ENCODE results near the gene MCRIP1. TPM values are rescaled to one million over a fixed set of nuclear protein-coding genes. Genes with fewer than 3 reads are reported as not detected.

The MCRIP1 gene
- total and polyA plus RNA-seq, 2 of the 13 experiments (the other 11 are each of a cell fraction or from before 2014, with no cell fraction given), result 79.7 to 84.9 TPM

DNA sequence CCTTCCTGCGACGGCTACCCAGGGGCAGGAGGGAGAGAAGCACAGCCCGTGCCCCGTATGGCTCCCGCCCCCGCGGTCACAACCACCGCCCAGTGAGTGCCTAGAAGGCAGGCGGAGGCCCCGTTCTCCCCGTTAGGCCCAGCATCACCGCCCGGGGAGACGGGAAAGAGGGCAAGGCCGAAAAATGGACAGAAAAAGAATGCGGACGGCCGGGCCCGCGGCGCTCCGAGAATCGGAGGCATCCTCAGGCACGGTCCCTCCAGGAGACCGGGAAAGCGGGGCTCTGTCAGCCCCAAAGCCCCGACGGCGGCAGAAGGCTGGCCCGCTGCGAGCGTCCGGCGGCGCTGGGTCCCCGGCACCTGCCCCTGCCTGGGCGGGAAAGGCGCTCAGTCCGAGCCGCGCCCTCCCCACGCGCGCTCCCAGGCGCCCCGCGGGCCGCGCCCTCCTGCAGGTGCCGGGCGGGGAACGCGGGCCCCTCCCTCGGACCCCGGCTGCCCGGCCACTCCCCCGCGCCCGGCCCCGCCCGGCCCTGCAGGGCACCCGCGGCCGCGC, 407 bp downstream of the MCRIP1 start (continued):
- TF ChIP-seq, protein P1, sequence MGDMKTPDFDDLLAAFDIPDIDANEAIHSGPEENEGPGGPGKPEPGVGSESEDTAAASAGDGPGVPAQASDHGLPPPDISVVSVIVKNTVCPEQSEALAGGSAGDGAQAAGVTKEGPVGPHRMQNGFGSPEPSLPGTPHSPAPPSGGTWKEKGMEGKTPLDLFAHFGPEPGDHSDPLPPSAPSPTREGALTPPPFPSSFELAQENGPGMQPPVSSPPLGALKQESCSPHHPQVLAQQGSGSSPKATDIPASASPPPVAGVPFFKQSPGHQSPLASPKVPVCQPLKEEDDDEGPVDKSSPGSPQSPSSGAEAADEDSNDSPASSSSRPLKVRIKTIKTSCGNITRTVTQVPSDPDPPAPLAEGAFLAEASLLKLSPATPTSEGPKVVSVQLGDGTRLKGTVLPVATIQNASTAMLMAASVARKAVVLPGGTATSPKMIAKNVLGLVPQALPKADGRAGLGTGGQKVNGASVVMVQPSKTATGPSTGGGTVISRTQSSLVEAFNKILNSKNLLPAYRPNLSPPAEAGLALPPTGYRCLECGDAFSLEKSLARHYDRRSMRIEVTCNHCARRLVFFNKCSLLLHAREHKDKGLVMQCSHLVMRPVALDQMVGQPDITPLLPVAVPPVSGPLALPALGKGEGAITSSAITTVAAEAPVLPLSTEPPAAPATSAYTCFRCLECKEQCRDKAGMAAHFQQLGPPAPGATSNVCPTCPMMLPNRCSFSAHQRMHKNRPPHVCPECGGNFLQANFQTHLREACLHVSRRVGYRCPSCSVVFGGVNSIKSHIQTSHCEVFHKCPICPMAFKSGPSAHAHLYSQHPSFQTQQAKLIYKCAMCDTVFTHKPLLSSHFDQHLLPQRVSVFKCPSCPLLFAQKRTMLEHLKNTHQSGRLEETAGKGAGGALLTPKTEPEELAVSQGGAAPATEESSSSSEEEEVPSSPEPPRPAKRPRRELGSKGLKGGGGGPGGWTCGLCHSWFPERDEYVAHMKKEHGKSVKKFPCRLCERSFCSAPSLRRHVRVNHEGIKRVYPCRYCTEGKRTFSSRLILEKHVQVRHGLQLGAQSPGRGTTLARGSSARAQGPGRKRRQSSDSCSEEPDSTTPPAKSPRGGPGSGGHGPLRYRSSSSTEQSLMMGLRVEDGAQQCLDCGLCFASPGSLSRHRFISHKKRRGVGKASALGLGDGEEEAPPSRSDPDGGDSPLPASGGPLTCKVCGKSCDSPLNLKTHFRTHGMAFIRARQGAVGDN (CRISPR knock-in tag; IDR thresholded peaks at IDR 0.05), result peak; percentile 32; the same call in 1 of the 2 replicates
- TF ChIP-seq SRSF9 (IDR thresholded peaks at IDR 0.05; ENCODE audit: borderline replicate concordance, insufficient read depth, low read depth, low read length, poor library complexity, severe bottlenecking) (no peak), ZNF543 (CRISPR knock-in tag; IDR thresholded peaks at IDR 0.05) (no peak), KLF6 (CRISPR knock-in tag; IDR thresholded peaks at IDR 0.05) (0 out of 2 replicates have a peak, but pooled peaks have one; percentile 37), IRX3 (CRISPR knock-in tag; IDR thresholded peaks at IDR 0.05; ENCODE audit: borderline replicate concordance, low read depth) (0 out of 2 replicates have a peak, but pooled peaks have one; percentile 24), KDM3A (CRISPR knock-in tag; IDR thresholded peaks at IDR 0.05; ENCODE audit: low read depth) (0 out of 2 replicates have a peak, but pooled peaks have one; percentile 29), ELF4 (CRISPR knock-in tag; IDR thresholded peaks at IDR 0.05; ENCODE audit: borderline replicate concordance) (no peak), ZIK1 (CRISPR knock-in tag; IDR thresholded peaks at IDR 0.05; ENCODE audit: borderline replicate concordance, low read depth) (0 out of 2 replicates have a peak, but pooled peaks have one; percentile 7), SAP130 (CRISPR knock-in tag; IDR thresholded peaks at IDR 0.05; ENCODE audit: low read depth) (peak; percentile 70), ZNF235 (CRISPR knock-in tag; IDR thresholded peaks at IDR 0.05; ENCODE audit: borderline replicate concordance) (0 out of 2 replicates have a peak, but pooled peaks have one; percentile 16), ZNF20 (CRISPR knock-in tag; IDR thresholded peaks at IDR 0.05) (no peak), ZNF460 (CRISPR knock-in tag; IDR thresholded peaks at IDR 0.05; ENCODE audit: borderline replicate concordance) (no peak), CCDC6 (CRISPR knock-in tag; IDR thresholded peaks at IDR 0.05) (0 out of 2 replicates have a peak, but pooled peaks have one; percentile 32), NCOA1 (CRISPR knock-in tag; IDR thresholded peaks at IDR 0.05) (0 out of 2 replicates have a peak, but pooled peaks have one; percentile 31), MXI1 (IDR thresholded peaks at IDR 0.05; ENCODE audit: borderline replicate concordance, low read depth, low read length) (0 out of 3 replicates have a peak, but pooled peaks have one; percentile 1), AKAP8 (CRISPR knock-in tag; IDR thresholded peaks at IDR 0.05) (no peak; the same call in 1 of the 2 replicates), PITX1 (CRISPR knock-in tag; IDR thresholded peaks at IDR 0.05) (0 out of 2 replicates have a peak, but pooled peaks have one; percentile 53), ZSCAN12 (CRISPR knock-in tag; IDR thresholded peaks at IDR 0.05) (0 out of 2 replicates have a peak, but pooled peaks have one; percentile 28)
- TF ChIP-seq, protein P2, sequence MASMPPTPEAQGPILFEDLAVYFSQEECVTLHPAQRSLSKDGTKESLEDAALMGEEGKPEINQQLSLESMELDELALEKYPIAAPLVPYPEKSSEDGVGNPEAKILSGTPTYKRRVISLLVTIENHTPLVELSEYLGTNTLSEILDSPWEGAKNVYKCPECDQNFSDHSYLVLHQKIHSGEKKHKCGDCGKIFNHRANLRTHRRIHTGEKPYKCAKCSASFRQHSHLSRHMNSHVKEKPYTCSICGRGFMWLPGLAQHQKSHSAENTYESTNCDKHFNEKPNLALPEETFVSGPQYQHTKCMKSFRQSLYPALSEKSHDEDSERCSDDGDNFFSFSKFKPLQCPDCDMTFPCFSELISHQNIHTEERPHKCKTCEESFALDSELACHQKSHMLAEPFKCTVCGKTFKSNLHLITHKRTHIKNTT (CRISPR knock-in tag; IDR thresholded peaks at IDR 0.05), result no peak
- TF ChIP-seq, protein P3, sequence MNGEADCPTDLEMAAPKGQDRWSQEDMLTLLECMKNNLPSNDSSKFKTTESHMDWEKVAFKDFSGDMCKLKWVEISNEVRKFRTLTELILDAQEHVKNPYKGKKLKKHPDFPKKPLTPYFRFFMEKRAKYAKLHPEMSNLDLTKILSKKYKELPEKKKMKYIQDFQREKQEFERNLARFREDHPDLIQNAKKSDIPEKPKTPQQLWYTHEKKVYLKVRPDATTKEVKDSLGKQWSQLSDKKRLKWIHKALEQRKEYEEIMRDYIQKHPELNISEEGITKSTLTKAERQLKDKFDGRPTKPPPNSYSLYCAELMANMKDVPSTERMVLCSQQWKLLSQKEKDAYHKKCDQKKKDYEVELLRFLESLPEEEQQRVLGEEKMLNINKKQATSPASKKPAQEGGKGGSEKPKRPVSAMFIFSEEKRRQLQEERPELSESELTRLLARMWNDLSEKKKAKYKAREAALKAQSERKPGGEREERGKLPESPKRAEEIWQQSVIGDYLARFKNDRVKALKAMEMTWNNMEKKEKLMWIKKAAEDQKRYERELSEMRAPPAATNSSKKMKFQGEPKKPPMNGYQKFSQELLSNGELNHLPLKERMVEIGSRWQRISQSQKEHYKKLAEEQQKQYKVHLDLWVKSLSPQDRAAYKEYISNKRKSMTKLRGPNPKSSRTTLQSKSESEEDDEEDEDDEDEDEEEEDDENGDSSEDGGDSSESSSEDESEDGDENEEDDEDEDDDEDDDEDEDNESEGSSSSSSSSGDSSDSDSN (CRISPR knock-in tag; IDR thresholded peaks at IDR 0.05), result peak; percentile 68; the same call in 1 of the 2 replicates
- TF ChIP-seq, protein P4, sequence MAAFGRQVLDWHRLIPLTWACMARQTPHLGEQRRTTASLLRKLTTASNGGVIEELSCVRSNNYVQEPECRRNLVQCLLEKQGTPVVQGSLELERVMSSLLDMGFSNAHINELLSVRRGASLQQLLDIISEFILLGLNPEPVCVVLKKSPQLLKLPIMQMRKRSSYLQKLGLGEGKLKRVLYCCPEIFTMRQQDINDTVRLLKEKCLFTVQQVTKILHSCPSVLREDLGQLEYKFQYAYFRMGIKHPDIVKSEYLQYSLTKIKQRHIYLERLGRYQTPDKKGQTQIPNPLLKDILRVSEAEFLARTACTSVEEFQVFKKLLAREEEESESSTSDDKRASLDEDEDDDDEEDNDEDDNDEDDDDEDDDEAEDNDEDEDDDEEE (CRISPR knock-in tag; IDR thresholded peaks at IDR 0.05), result peak; percentile 82
